GM12874 (cell line): ENCODE data around the gene AHI1.
A peak's percentile ranks its signal among the peaks of the same experiment; 100 is the strongest.

Experiments used
- TF ChIP-seq, protein P1 (sequence below): IDR thresholded peaks from 2 replicates; pipeline ENCODE4 v1.5.1; 2011; ENCODE audit warnings: low read depth, mild to moderate bottlenecking, control low read depth, low read length, moderate library complexity; ENCODE audit not compliant: insufficient read depth

AHI1 gene

DNA sequence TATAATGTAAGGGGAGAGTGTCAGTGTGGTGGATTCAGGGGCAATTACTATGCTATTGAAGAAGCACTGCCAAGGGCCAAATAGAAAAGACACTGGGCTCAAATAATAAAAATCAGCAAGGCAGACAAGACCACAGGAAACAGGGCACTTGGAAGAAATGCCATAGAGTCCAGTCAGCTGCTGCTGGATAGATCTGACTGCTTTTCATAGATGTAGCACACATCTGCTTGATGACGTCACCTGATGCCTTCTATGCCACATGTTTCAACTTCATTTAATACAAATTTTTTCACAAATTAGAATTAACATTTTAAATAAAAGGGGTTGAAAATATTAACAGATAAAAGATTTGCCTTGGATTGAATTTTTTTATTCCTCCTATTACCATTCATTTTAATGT lies 23.9 kb upstream of the AHI1 start:
- TF ChIP-seq, protein P1, sequence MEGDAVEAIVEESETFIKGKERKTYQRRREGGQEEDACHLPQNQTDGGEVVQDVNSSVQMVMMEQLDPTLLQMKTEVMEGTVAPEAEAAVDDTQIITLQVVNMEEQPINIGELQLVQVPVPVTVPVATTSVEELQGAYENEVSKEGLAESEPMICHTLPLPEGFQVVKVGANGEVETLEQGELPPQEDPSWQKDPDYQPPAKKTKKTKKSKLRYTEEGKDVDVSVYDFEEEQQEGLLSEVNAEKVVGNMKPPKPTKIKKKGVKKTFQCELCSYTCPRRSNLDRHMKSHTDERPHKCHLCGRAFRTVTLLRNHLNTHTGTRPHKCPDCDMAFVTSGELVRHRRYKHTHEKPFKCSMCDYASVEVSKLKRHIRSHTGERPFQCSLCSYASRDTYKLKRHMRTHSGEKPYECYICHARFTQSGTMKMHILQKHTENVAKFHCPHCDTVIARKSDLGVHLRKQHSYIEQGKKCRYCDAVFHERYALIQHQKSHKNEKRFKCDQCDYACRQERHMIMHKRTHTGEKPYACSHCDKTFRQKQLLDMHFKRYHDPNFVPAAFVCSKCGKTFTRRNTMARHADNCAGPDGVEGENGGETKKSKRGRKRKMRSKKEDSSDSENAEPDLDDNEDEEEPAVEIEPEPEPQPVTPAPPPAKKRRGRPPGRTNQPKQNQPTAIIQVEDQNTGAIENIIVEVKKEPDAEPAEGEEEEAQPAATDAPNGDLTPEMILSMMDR, result no peak

DNA sequence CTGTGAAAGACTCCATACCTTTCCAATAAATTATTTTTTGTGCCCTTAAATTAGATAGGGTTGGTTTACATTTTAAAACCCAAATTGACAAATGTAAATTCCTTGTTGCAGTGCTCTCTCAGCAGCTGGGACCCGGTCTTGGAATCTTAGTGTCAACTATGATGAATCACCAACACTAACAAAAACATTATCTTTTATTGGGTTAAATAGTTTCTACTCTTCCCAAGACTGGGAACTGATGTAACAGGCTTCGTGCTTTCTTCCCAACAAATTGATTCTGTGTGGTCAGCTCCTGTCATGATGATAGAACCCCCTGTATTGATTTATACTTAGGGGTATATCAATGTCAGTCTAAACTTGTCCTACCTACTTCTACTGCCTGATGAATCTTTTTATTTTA lies 23.2 kb upstream of the AHI1 start:
- TF ChIP-seq, protein P1, result no peak

GRCh38 chr6:135519348-135519747 lies 21.8 kb upstream of the AHI1 start:
- TF ChIP-seq, protein P1, result no peak

DNA sequence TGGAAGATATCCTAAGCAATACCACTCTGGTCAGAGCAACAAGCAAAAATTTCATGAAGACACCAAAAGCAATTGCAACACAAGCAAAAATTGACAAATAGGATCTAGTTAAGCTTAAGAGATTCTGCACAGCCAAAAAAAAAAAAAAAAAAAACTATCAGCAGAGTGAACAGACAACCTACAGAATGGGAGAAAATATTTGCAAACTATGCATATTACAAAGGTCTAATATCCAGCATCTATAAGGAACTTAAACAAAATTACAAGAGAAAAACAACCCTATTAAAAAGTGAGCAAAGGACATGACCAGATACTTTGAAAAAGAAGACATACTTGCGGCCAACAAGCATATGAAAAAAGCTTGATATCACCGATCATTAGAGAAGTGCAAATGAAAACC lies 20.0 kb upstream of the AHI1 start:
- TF ChIP-seq, protein P1, result no peak

DNA sequence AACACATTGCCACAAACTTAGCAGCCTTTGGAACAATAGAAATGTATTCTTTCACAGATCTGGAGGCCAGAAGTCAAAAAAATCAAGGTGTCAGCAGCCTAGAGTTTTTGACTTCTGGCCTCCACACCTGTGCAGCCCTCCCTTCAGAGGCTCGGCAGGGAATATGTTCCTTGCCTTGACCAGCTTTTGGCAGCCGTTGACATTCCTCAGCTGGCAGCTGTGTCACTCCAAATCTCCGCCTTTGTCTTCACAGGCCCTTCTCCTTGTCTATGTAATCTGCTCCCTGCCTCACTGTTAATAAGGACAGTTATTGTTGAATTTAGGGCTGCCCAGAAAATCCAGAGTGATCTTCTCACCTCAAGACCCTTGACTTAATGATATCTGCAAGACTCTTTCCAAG lies 17.2 kb upstream of the AHI1 start:
- TF ChIP-seq, protein P1, result no peak

GRCh38 chr6:135506270-135506997 lies 8.9 kb upstream of the AHI1 start:
- TF ChIP-seq, protein P1, result peak; percentile 32; the same call in 1 of the 2 replicates

DNA sequence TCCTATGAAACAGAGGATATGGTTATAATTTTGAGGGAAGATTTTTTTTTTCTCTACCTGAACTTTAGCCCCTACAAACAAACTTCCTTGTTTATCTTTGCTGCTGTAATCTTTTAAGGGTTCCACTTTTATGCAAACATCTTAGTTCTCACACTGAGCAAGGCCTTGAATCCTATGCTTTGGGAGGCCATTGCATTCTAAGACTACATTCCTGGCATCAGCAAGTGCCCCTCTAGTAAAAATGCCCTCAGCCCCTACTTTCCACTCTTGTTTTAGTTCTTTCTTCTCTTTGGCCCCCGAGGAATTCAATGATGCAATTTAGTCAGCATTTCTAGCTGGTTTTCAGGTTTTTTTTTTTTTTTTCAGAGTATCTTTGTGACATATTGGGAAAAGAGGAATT lies 8.1 kb upstream of the AHI1 start:
- TF ChIP-seq, protein P1, result no peak
